ENCODE data around the gene SNRPD2.

DNA sequence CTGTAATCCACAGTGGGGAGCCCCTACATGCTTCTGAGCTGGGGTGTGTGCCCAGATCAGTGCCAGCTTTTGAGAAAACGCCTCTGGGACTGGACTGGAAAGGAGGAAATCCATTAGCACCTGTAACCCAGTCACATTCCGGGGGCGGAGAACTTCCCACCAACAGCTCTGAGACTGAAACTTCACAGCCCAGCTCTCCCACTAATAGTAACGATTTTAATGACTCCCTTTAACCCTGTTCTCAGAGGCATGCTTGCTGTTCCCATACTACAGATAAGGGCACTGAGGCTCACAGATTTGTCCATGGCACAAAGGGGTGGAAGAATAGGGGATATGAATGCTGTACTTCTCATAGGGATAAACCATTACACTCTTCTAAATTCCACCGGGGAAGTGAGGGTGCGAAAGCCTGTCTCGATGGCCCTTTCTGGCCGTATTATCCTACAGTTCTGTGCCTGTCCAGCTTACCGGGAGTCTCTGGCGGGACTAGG, 38.1 kb upstream of the SNRPD2 start:
- TF ChIP-seq, protein P1, sequence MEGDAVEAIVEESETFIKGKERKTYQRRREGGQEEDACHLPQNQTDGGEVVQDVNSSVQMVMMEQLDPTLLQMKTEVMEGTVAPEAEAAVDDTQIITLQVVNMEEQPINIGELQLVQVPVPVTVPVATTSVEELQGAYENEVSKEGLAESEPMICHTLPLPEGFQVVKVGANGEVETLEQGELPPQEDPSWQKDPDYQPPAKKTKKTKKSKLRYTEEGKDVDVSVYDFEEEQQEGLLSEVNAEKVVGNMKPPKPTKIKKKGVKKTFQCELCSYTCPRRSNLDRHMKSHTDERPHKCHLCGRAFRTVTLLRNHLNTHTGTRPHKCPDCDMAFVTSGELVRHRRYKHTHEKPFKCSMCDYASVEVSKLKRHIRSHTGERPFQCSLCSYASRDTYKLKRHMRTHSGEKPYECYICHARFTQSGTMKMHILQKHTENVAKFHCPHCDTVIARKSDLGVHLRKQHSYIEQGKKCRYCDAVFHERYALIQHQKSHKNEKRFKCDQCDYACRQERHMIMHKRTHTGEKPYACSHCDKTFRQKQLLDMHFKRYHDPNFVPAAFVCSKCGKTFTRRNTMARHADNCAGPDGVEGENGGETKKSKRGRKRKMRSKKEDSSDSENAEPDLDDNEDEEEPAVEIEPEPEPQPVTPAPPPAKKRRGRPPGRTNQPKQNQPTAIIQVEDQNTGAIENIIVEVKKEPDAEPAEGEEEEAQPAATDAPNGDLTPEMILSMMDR (IDR thresholded peaks at IDR 0.05): no peak
- TF ChIP-seq POLR2AphosphoS5 (IDR thresholded peaks at IDR 0.05; ENCODE audit: insufficient read depth in 1 of 2, low read depth in 1 of 2): no peak

Measured in vagina (tissue), 2 donors.